ENCODE results near the gene GRM4. TPM values are rescaled to one million over a fixed set of nuclear protein-coding genes. Genes with fewer than 3 reads are reported as not detected.

Gene GRM4
- total RNA-seq, 5 donors from 2014 or later (not counting 1 experiment from before 2014, with no cell fraction given): 0.10 to 0.38 (median 0.21) TPM; not detected in 1

DNA sequence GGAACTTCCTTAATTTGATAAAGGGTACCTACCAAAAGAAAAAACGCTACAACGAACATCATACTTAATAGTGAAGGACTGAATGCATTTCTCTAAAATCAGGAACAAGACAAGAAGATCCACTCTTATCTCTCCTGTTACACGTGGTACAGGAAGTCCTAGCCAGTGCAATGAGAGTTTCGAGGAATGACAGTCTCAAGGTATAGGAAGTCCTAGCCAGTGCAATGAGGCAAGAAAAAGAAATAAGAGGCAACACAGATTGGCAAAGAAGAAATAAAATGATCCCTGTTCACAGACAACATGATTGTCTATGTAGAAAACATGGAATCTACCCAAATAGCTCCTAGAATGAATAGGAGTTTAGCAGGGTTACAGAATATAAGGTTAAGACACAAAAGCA, 174.3 kb downstream of the GRM4 start:
- Histone ChIP-seq H3K9me3 (no peaks in the 10 kb centered on the region), H3K27me3 (replicated peaks in 1 of 2; ENCODE audit: control insufficient read depth in 2 of 2, extremely low read depth in 1 of 2, insufficient read depth in 2 of 2, low read length in 1 of 2) (peaks cover 7 to 45% of the 10 kb centered on the region in 2 experiments), H3K4me3 (ENCODE audit: control insufficient read depth in 1 of 2, extremely low read depth in 1 of 2, low read length in 1 of 2) (no peak overlapping the region), H3K4me1 (ENCODE audit: control insufficient read depth in 1 of 2, extremely low read depth in 1 of 2, insufficient read depth in 2 of 2, low read length in 2 of 2) (peaks cover 2 to 5% of the 10 kb centered on the region in 2 experiments), H3K27ac (ENCODE audit: low read length) (no peak overlapping the region), H3K36me3 (ENCODE audit: control insufficient read depth in 2 of 2, extremely low read depth in 1 of 2, insufficient read depth in 1 of 2, low read length in 1 of 2) (no peaks in the 10 kb centered on the region)
- H3K4me1 Mint-ChIP-seq: peaks cover 0 to 6% (median under 1%) of the 10 kb centered on the region in 3 donors
- peaks cover 0 to 8% (median 0%) of the 10 kb centered on the region in 3 donors for H3K9me3 Mint-ChIP-seq
- DNase-seq (no peak), ATAC-seq (replicated peaks in 1 of 4) (no peak)
- ChIA-PET CTCF (no interaction called here), POLR2A (no interaction called here)
- no CpG with 5 or more reads among the region's 4 CpGs for WGBS (ENCODE audit: insufficient coverage)
- H3K36me3 Mint-ChIP-seq: no peaks in the 10 kb centered on the region
- peaks cover 31 to 48% of the 10 kb centered on the region in 2 donors for H3K27me3 Mint-ChIP-seq
- no peak overlapping the region for H3K27ac Mint-ChIP-seq
- no peak overlapping the region for H3K4me3 Mint-ChIP-seq

Other genes with a start within 250 kb of the GRM4 start
- gene HMGA1, start 90.8 kb upstream of the GRM4 start, total RNA-seq: 100 to 1,000 TPM in 4 of 5 donors, 10 to 100 TPM in 1; 92.8 to 119 (median 104) TPM
- gene SMIM29, start 102.9 kb upstream of the GRM4 start, total RNA-seq: 10 to 100 TPM; 16.4 to 33.8 (median 30.5) TPM
- 10 to 100 TPM; 23.5 to 31.0 (median 28.9) TPM for gene NUDT3, start 246.6 kb upstream of the GRM4 start, total RNA-seq

Data from T-cell (primary cell).